Lung (tissue), 12 donors: ENCODE measurements around the gene GABBR2. TPM values are rescaled to one million over a fixed set of nuclear protein-coding genes. Genes with fewer than 3 reads are reported as not detected.

Source experiments
- ATAC-seq: fragments of 200-7000 bp; cut with Tn5 transposase; one replicate; pipeline ENCODE4 v1.9.1; 2020; ENCODE audit warnings: moderate number of reproducible peaks; ENCODE audit not compliant: insufficient read depth, low FRiP score
- DNase-seq, 3 donors: peaks; one replicate each; pipeline ENCODE4 v3.0.0-alpha.2; 2013 to 2017
- H3K27ac ChIP-seq, 2 donors: one replicate each; pipeline ENCODE4 v1.5.1; 2013; ENCODE audit warnings: mild to moderate bottlenecking in 2 of 2, moderate library complexity in 2 of 2, control low read depth in 1 of 2, inconsistent platforms in 1 of 2, low read depth in 1 of 2, low read length in 1 of 2
- H3K27me3 ChIP-seq, 3 donors: one replicate each; pipeline ENCODE4 v1.5.1; 2013; ENCODE audit warnings: low read length in 2 of 3; ENCODE audit not compliant: control insufficient read depth in 3 of 3, insufficient read depth in 3 of 3
- H3K36me3 ChIP-seq, 4 donors: one replicate each; pipeline ENCODE4 v1.5.1; 2013; ENCODE audit warnings: low read length in 4 of 4, mild to moderate bottlenecking in 1 of 4, moderate library complexity in 1 of 4; ENCODE audit not compliant: control insufficient read depth in 4 of 4, insufficient read depth in 4 of 4
- H3K4me1 ChIP-seq, 5 donors: one replicate each; pipeline ENCODE4 v1.5.1; 2013; ENCODE audit warnings: low read length in 5 of 5, mild to moderate bottlenecking in 2 of 5, moderate library complexity in 1 of 5; ENCODE audit not compliant: control insufficient read depth in 5 of 5, insufficient read depth in 5 of 5
- H3K4me3 ChIP-seq: one replicate; pipeline ENCODE4 v1.5.1; 2013; ENCODE audit warnings: mild to moderate bottlenecking, control low read depth, moderate library complexity
- H3K9ac ChIP-seq, 2 donors: one replicate each; pipeline ENCODE4 v1.5.1; 2013; ENCODE audit warnings: low read length in 2 of 2, control low read depth in 1 of 2; ENCODE audit not compliant: insufficient read depth in 1 of 2
- H3K9me3 ChIP-seq, 4 donors: one replicate each; pipeline ENCODE4 v1.5.1; 2013; ENCODE audit warnings: low read length in 3 of 4, mild to moderate bottlenecking in 1 of 4, moderate library complexity in 1 of 4; ENCODE audit not compliant: control insufficient read depth in 4 of 4, insufficient read depth in 3 of 4
- WGBS, 2 donors: extraction: QIAGEN DNeasy Blood & Tissue Kit; methylation state at CpG; one replicate each; pipeline ENCODE4 v1.1.7; 2013; 5-methylcytosine and 5-hydroxymethylcytosine counted together
- polyA plus RNA-seq, 2 donors: library from polyadenylated mRNA; stranded (reverse); fragments of 200-250 nt; gene quantifications; one replicate each; pipeline ENCODE4 v1.2.1, GENCODE V29; 2013
- total RNA-seq, 2 donors: library from RNA; depleted of rRNA in 1 of 2; stranded (reverse); fragments of >200 nt in 1 of 2; gene quantifications; one replicate each; pipeline ENCODE4 v1.2.1, GENCODE V29; 2014 to 2021
- TF ChIP-seq, protein P1 (sequence below): IDR thresholded peaks from 2 replicates; pipeline ENCODE4 v1.5.1; 2012; ENCODE audit warnings: mild to moderate bottlenecking; ENCODE audit errors: control extremely low read depth, extremely low read depth
- donor health status: control.
- donor health status: control.
- donor health status: Bipolar disorder and iron deficiency.
- donor health status: healthy.
- donor health status: DM: yes; HTN: yes; CAD: no.

GABBR2 gene
- total and polyA plus RNA-seq, 4 donors, result 0.40 to 1.8 (median 0.64) TPM

DNA sequence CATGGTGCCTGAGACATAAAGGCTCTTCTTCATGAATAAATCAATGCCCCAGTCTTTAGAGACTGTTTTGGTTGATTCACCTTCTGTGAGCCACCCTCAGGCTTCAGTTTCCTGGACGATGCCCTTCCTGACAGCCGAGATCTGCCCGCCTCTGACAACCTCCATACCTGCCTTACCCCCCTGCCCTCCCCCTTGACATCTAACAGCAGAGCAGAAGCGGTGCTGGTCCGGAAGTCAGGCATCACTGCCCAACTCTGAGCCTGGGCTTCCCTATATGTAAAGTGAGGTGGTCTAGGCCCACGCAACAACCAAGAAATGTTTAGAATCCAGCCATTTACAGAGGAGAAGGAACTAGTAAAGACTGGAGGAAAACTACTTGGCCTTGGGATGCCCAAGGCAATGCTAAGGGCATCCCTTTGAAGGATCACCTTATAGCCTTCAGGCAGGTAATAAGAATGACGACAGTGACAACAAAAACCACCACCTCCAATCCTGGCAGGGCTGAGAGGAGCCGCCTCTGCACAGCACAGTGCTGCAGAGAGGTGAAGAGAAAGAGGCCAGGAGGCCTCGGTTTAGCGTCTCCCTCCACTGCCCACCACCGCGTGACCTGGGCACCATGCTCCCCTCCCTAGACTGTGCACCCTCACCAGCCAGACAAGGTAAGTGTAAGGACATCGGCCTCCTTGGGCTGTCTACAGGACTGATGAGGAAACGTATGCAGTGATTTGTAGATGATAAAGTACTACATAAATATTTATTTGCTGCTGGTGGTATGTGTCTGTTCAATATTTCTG, 35.3 kb upstream of the GABBR2 start:
- Histone ChIP-seq H3K4me1 (no peaks in the 10 kb centered on the region), H3K4me3 (no peak overlapping the region), H3K9ac (no peak overlapping the region), H3K27ac (no peak overlapping the region), H3K27me3 (no peaks in the 10 kb centered on the region), H3K36me3 (peaks cover 0 to 28% (median 11%) of the 10 kb centered on the region in 4 donors), H3K9me3 (no peaks in the 10 kb centered on the region)
- ATAC-seq (no peak), DNase-seq (no peak)
- TF ChIP-seq, protein P1, sequence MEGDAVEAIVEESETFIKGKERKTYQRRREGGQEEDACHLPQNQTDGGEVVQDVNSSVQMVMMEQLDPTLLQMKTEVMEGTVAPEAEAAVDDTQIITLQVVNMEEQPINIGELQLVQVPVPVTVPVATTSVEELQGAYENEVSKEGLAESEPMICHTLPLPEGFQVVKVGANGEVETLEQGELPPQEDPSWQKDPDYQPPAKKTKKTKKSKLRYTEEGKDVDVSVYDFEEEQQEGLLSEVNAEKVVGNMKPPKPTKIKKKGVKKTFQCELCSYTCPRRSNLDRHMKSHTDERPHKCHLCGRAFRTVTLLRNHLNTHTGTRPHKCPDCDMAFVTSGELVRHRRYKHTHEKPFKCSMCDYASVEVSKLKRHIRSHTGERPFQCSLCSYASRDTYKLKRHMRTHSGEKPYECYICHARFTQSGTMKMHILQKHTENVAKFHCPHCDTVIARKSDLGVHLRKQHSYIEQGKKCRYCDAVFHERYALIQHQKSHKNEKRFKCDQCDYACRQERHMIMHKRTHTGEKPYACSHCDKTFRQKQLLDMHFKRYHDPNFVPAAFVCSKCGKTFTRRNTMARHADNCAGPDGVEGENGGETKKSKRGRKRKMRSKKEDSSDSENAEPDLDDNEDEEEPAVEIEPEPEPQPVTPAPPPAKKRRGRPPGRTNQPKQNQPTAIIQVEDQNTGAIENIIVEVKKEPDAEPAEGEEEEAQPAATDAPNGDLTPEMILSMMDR, result no peak
- WGBS, 2 donors, result 96 to 97% methylated on average over 14 of the region's 14 CpGs

DNA sequence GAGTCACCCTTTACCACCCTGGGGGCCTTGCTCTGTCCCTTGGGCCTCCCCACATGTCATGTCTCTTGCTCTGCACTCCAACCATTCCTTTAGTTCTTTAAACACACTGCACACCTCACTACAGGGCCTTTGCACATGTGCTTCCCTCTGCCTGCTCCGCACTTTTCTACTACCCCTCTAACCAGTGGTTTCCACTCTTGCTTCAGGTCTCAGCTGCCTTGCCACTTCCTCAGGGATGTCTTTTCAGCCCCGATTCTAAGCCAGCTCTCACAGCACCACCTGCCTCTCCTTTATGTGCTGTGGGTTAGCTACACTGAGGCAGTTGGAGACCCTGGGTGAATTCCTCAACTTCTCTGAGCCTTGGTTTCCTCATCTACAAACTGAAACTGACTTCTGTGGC, 34.6 kb upstream of the GABBR2 start:
- no peaks in the 10 kb centered on the region for H3K4me1 ChIP-seq
- no peaks in the 10 kb centered on the region for H3K9me3 ChIP-seq
- no peak overlapping the region for H3K27ac ChIP-seq
- ATAC-seq, result no peak
- H3K4me3 ChIP-seq, result no peak overlapping the region
- TF ChIP-seq, protein P1, result no peak
- no peak for DNase-seq
- H3K9ac ChIP-seq, result no peak overlapping the region
- 75 to 88% methylated on average over 2 of the region's 2 CpGs for WGBS, 2 donors
- no peaks in the 10 kb centered on the region for H3K27me3 ChIP-seq
- H3K36me3 ChIP-seq, result peaks cover 0 to 28% (median 12%) of the 10 kb centered on the region in 4 donors

DNA sequence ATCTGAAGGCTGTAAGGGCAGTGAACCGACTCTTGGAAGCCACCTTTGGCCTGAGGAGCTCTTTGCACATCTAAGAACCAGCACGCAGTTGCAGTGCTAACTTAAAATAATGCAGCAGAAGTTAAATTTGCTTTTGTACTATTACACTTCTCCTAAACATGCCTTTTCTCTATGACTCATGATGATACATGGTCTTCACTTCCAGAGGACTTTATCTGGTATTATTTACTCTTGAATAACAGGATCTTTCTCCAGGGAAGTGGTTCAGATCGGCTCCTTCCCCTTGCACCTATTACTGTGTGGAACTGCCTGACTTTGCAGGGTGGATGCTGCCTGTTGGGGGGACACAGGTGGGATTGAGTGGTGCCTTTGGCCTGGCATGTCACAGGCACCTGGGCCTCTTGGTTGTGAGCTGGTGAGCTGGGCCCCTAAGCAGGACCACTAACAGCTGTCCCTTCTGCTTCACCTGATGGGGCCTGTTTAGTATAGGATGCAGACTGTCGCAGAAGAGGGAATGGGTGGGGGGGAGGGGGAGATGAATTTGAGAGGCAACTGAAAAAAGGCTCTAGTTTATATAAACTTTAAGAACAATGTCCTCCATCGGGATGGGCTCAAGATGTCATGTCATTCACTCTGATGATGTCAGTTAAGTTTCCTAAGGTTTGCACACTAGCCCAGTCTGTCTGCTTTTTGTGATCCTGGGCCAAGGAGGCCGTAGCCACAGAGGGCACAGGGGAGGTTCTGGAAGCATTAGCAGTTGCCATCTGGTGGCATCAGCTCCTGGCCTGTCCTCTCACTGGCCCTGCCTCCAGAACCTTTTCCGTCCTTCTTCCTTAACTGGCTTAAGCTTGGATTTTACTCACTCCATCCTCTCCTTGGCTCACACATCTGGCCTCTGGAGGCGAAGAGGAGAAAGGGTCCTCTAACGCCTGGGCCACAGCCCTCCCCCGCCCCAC, 33.9 kb upstream of the GABBR2 start:
- H3K27me3 ChIP-seq, result no peaks in the 10 kb centered on the region
- no peaks in the 10 kb centered on the region for H3K9me3 ChIP-seq
- no peak overlapping the region for H3K27ac ChIP-seq
- 82 to 83% methylated on average over 10 of the region's 10 CpGs for WGBS, 2 donors
- no peak for ATAC-seq
- TF ChIP-seq, protein P1, result no peak
- no peak overlapping the region for H3K9ac ChIP-seq
- no peak for DNase-seq
- H3K36me3 ChIP-seq, result peaks cover 0 to 28% (median 12%) of the 10 kb centered on the region in 4 donors
- no peaks in the 10 kb centered on the region for H3K4me1 ChIP-seq
- H3K4me3 ChIP-seq, result no peak overlapping the region
